ENCODE data around the gene VRK3. TPM values are rescaled to one million over a fixed set of nuclear protein-coding genes. Genes with fewer than 3 reads are reported as not detected.

Gene VRK3
- total and polyA plus RNA-seq, 4 donors, result 16.2 to 23.6 (median 20.3) TPM

GRCh38 chr19:49931293-49932040 is 93.7 kb downstream of the VRK3 start:
- H3K9me3 ChIP-seq (ENCODE audit: control insufficient read depth in 4 of 4, low read length in 3 of 4), result no peaks in the 10 kb centered on the region
- TF ChIP-seq YY1 (IDR thresholded peaks at IDR 0.05) (no peak), MAX (IDR thresholded peaks at IDR 0.05) (no peak)
- peaks cover 3 to 17% (median 7%) of the 10 kb centered on the region in 4 donors for H3K36me3 ChIP-seq (ENCODE audit: control insufficient read depth in 4 of 4, insufficient read depth in 3 of 4, low read depth in 1 of 4, low read length in 3 of 4)
- H3K27ac ChIP-seq (ENCODE audit: low read depth in 1 of 2, low read length in 2 of 2), result peak overlapping the region in 1 of 2 donors; percentile 32
- no peaks in the 10 kb centered on the region for H3K27me3 ChIP-seq (ENCODE audit: control insufficient read depth in 4 of 4, insufficient read depth in 4 of 4, low read length in 3 of 4)
- peak overlapping the region; percentile 92 to 97 (median 95) for H3K4me3 ChIP-seq (ENCODE audit: low read depth in 1 of 3, low read length in 3 of 3)
- H3K9ac ChIP-seq (ENCODE audit: low read depth in 1 of 2, low read length in 2 of 2), result no peak overlapping the region
- H3K4me1 ChIP-seq (ENCODE audit: control insufficient read depth in 4 of 4, insufficient read depth in 4 of 4, low read length in 3 of 4), result peaks cover 6 to 34% (median 17%) of the 10 kb centered on the region in 4 donors
- 84% methylated on average over 7 of the region's 7 CpGs for WGBS
- DNase-seq (ENCODE audit: low spot score), result no peak

DNA sequence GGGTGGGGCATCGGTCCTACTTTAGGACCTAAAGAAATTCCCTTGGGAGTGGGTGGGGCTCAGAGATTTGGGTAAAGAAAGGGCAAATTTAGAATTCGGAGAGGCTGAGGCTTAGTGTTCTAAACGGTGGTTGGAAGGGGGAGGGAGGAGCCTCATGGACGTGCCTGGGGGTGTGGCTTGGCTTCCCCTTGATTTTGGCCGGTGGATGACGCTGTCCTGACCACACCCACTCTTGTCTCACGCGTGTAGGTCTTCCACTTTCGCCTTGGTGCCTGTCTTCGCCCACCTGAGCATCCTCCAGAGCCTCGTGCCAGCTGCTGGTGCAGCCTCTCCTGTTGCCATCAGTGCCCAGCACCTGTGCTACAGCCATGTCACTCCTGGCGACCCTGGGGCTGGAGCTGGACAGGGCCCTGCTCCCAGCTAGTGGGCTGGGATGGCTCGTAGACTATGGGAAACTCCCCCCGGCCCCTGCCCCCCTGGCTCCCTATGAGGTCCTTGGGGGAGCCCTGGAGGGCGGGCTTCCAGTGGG is 94.6 kb downstream of the VRK3 start:
- 33% methylated on average over 15 of the region's 15 CpGs for WGBS
- Histone ChIP-seq H3K27me3 (ENCODE audit: control insufficient read depth in 4 of 4, insufficient read depth in 4 of 4, low read length in 3 of 4) (no peaks in the 10 kb centered on the region), H3K9ac (ENCODE audit: low read depth in 1 of 2, low read length in 2 of 2) (no peak overlapping the region), H3K4me3 (ENCODE audit: low read depth in 1 of 3, low read length in 3 of 3) (peak overlapping the region; percentile 92 to 97 (median 95)), H3K4me1 (ENCODE audit: control insufficient read depth in 4 of 4, insufficient read depth in 4 of 4, low read length in 3 of 4) (peaks cover 6 to 34% (median 17%) of the 10 kb centered on the region in 4 donors), H3K36me3 (ENCODE audit: control insufficient read depth in 4 of 4, insufficient read depth in 3 of 4, low read depth in 1 of 4, low read length in 3 of 4) (peaks cover 3 to 17% (median 7%) of the 10 kb centered on the region in 4 donors), H3K27ac (ENCODE audit: low read depth in 1 of 2, low read length in 2 of 2) (peak overlapping the region; percentile 93 to 96), H3K9me3 (ENCODE audit: control insufficient read depth in 4 of 4, low read length in 3 of 4) (no peaks in the 10 kb centered on the region)
- no peak for DNase-seq (ENCODE audit: low spot score)
- TF ChIP-seq TAF1 (conservative IDR thresholded peaks at IDR 0.05), result no peak
- TF ChIP-seq, protein P1, sequence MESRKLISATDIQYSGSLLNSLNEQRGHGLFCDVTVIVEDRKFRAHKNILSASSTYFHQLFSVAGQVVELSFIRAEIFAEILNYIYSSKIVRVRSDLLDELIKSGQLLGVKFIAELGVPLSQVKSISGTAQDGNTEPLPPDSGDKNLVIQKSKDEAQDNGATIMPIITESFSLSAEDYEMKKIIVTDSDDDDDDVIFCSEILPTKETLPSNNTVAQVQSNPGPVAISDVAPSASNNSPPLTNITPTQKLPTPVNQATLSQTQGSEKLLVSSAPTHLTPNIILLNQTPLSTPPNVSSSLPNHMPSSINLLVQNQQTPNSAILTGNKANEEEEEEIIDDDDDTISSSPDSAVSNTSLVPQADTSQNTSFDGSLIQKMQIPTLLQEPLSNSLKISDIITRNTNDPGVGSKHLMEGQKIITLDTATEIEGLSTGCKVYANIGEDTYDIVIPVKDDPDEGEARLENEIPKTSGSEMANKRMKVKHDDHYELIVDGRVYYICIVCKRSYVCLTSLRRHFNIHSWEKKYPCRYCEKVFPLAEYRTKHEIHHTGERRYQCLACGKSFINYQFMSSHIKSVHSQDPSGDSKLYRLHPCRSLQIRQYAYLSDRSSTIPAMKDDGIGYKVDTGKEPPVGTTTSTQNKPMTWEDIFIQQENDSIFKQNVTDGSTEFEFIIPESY (IDR thresholded peaks at IDR 0.05), result no peak
- TF ChIP-seq, protein P2, sequence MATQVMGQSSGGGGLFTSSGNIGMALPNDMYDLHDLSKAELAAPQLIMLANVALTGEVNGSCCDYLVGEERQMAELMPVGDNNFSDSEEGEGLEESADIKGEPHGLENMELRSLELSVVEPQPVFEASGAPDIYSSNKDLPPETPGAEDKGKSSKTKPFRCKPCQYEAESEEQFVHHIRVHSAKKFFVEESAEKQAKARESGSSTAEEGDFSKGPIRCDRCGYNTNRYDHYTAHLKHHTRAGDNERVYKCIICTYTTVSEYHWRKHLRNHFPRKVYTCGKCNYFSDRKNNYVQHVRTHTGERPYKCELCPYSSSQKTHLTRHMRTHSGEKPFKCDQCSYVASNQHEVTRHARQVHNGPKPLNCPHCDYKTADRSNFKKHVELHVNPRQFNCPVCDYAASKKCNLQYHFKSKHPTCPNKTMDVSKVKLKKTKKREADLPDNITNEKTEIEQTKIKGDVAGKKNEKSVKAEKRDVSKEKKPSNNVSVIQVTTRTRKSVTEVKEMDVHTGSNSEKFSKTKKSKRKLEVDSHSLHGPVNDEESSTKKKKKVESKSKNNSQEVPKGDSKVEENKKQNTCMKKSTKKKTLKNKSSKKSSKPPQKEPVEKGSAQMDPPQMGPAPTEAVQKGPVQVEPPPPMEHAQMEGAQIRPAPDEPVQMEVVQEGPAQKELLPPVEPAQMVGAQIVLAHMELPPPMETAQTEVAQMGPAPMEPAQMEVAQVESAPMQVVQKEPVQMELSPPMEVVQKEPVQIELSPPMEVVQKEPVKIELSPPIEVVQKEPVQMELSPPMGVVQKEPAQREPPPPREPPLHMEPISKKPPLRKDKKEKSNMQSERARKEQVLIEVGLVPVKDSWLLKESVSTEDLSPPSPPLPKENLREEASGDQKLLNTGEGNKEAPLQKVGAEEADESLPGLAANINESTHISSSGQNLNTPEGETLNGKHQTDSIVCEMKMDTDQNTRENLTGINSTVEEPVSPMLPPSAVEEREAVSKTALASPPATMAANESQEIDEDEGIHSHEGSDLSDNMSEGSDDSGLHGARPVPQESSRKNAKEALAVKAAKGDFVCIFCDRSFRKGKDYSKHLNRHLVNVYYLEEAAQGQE (IDR thresholded peaks at IDR 0.05), result no peak
- TF ChIP-seq, protein P3, sequence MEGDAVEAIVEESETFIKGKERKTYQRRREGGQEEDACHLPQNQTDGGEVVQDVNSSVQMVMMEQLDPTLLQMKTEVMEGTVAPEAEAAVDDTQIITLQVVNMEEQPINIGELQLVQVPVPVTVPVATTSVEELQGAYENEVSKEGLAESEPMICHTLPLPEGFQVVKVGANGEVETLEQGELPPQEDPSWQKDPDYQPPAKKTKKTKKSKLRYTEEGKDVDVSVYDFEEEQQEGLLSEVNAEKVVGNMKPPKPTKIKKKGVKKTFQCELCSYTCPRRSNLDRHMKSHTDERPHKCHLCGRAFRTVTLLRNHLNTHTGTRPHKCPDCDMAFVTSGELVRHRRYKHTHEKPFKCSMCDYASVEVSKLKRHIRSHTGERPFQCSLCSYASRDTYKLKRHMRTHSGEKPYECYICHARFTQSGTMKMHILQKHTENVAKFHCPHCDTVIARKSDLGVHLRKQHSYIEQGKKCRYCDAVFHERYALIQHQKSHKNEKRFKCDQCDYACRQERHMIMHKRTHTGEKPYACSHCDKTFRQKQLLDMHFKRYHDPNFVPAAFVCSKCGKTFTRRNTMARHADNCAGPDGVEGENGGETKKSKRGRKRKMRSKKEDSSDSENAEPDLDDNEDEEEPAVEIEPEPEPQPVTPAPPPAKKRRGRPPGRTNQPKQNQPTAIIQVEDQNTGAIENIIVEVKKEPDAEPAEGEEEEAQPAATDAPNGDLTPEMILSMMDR (IDR thresholded peaks at IDR 0.05; ENCODE audit: low read depth, low read length, missing input control), result no peak
- no peak for TF ChIP-seq JUND (IDR thresholded peaks at IDR 0.05)
- no peak for TF ChIP-seq ATF3 (IDR thresholded peaks at IDR 0.05)
- no peak for TF ChIP-seq HNF4G (IDR thresholded peaks at IDR 0.05)
- no peak for TF ChIP-seq YY1 (IDR thresholded peaks at IDR 0.05)
- TF ChIP-seq NR2F2 (IDR thresholded peaks at IDR 0.05), result no peak

Measured in liver (tissue), 9 donors.